HEK293T (cell line): ENCODE measurements around the gene LPCAT4.
"Not testable (repeated sequence)": the region's sequence is repeated elsewhere in the genome, so short reads cannot be mapped to it uniquely, and the experiment has no call there.

ENCODE experiments used
- CTCF ChIA-PET: fragments of 350-600 bp; formaldehyde crosslinking; extraction: SDS; loops from one replicate; lab custom pipeline; 2021; ENCODE audit warnings: antibody characterized with exemption, inconsistent platforms; lab: Yijun Ruan, JAX
- POLR2A ChIA-PET: fragments of 350-600 bp; formaldehyde crosslinking; extraction: SDS; loops from one replicate; lab custom pipeline; 2020; ENCODE audit warnings: antibody characterized with exemption, inconsistent platforms; lab: Yijun Ruan, JAX
- DNase-seq: peaks from one replicate; pipeline ENCODE4 v3.0.0; 2012; ENCODE audit warnings: mixed read lengths; ENCODE audit errors: extremely low spot score
- FOXA1 ChIP-seq: fragments of 450-650 bp; IDR thresholded peaks from 2 replicates; pipeline ENCODE4 v1.6.1; 2016; ENCODE audit warnings: mild to moderate bottlenecking
- FOXM1 ChIP-seq: fragments of 450-650 bp; IDR thresholded peaks from 2 replicates; pipeline ENCODE4 v1.6.1; 2017; ENCODE audit warnings: mild to moderate bottlenecking, borderline replicate concordance
- L3MBTL2 ChIP-seq: fragments of 450-650 bp; conservative IDR thresholded peaks from 2 replicates; pipeline ENCODE4 v1.6.1; 2016; ENCODE audit warnings: mild to moderate bottlenecking
- NFRKB ChIP-seq: fragments of 450-650 bp; IDR thresholded peaks from 2 replicates; pipeline ENCODE4 v1.6.1; 2016; ENCODE audit warnings: mild to moderate bottlenecking, moderate library complexity
- SP1 ChIP-seq: fragments of 450-650 bp; IDR thresholded peaks from 2 replicates; pipeline ENCODE4 v1.6.1; 2017
- TARDBP ChIP-seq: fragments of 450-650 bp; IDR thresholded peaks from 2 replicates; pipeline ENCODE4 v1.6.1; 2016
- TF ChIP-seq, protein P1 (sequence below): fragments of 450-650 bp; IDR thresholded peaks from 2 replicates; pipeline ENCODE4 v1.6.1; 2016

Gene LPCAT4, protein sequence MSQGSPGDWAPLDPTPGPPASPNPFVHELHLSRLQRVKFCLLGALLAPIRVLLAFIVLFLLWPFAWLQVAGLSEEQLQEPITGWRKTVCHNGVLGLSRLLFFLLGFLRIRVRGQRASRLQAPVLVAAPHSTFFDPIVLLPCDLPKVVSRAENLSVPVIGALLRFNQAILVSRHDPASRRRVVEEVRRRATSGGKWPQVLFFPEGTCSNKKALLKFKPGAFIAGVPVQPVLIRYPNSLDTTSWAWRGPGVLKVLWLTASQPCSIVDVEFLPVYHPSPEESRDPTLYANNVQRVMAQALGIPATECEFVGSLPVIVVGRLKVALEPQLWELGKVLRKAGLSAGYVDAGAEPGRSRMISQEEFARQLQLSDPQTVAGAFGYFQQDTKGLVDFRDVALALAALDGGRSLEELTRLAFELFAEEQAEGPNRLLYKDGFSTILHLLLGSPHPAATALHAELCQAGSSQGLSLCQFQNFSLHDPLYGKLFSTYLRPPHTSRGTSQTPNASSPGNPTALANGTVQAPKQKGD

DNA sequence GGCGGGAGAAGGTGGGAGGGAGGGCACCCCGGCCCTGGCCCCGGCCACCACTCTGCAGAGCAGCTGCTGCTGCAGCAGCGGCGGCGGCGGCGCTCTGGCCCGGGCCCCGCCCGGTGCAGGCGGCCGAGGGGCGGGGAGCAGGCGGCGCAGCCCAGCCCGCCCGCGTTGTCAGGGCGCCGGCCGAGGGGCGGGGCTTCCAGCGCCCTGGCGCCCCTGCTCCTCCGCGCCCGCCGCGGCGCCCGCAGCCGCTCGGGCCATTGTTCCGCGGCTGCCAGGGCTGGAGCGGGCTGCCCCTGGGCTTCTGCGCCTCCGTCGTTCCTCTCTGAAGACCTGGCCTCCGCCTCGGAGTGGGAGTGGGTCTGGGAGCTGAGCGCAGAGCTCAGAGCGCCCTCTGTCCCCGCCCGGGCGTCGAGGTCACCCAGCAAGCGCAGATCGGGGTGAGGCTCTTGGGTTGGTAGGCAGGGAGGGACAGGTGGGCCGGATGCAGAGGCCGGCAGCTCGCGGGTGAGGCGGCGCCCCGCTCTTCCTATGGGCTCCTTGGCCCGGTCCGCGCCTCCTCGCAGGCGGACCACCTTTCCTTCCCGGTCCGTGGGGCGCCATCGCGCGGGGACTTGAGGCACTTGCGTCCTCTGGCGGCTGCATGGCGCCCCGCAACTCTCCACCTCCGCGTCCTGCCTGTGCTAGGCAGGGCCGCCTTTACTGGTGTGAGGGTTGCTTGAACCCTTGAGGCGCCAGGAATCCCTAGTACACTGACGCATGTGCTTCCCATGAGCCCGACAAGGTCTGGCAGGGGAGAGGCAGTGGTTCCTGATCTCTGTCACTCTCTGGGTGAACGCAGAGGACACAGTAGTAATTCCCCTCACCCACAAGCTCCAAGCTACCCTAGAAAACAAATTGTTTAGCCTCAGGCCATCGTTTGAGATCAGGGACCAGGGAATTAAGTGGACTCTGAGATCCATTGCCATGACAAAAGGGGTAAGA is at the start of gene LPCAT4:
LPCAT4 (minus strand) TSS at position 96 of the 981 bp plus-strand sequence. CDS start 96 bp downstream, outside the sequence.
- POLR2A ChIA-PET: interaction anchor here (0.7 to 2.9 kb wide), 12 partner anchors 10 to 636 kb away, joined by 3 to 17 read pairs (median 4); partner anchors contain the start of genes NOP10, NUTM1 and SLC12A6
- CTCF ChIA-PET: interaction anchor here (0.6 to 1.7 kb wide), 5 partner anchors 13 to 306 kb away, joined by 3 to 6 read pairs (median 3); no protein-coding TSS in a partner anchor
- TF ChIP-seq, protein P1, sequence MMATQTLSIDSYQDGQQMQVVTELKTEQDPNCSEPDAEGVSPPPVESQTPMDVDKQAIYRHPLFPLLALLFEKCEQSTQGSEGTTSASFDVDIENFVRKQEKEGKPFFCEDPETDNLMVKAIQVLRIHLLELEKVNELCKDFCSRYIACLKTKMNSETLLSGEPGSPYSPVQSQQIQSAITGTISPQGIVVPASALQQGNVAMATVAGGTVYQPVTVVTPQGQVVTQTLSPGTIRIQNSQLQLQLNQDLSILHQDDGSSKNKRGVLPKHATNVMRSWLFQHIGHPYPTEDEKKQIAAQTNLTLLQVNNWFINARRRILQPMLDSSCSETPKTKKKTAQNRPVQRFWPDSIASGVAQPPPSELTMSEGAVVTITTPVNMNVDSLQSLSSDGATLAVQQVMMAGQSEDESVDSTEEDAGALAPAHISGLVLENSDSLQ: no peak
- TF ChIP-seq L3MBTL2 (peak; percentile 51), FOXM1 (no peak), SP1 (no peak), FOXA1 (no peak), NFRKB (no peak), TARDBP (no peak)
- DNase-seq: peak; percentile 87

DNA sequence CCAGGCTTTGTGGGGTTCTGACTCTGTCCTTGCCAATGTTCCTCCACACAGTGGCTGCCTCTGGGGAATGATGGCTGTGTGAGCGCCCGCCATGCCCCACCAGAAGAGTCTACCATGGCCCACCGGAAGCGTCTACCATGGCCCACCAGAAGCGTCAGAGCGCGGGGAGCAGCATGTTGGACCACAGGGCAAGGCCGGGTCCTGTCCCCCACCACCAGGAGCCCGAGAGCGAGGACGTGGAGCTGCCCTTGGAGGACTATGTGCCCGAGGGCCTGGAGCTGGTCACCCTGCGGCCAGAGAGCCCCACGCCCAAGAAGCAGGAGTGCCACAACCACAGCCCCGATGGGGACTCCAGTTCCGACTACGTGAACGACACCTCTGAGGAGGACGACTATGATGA is 42.5 kb upstream of the LPCAT4 start:
- DNase-seq, POLR2A ChIA-PET, CTCF ChIA-PET: not testable (repeated sequence)

DNA sequence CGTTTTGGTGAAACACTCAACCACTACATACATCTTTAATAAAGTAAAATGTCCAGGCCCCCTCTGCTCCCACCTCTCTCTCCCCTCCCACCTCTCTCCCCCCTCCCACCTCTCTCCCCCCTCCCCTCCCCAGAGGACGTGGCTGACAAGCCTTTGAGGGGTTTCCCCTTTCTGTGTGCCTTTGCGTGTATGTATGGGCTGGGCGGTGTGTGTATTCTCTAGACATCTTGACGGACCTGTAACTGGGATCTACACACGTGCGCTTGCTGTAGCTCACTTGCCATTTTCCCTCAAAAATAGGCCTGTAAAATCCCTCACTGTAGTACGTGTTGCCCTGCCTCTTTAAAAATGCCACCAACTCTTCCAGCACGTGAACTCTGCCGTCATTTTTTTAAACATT is 42.0 kb upstream of the LPCAT4 start:
- POLR2A ChIA-PET, CTCF ChIA-PET, DNase-seq: not testable (repeated sequence)

DNA sequence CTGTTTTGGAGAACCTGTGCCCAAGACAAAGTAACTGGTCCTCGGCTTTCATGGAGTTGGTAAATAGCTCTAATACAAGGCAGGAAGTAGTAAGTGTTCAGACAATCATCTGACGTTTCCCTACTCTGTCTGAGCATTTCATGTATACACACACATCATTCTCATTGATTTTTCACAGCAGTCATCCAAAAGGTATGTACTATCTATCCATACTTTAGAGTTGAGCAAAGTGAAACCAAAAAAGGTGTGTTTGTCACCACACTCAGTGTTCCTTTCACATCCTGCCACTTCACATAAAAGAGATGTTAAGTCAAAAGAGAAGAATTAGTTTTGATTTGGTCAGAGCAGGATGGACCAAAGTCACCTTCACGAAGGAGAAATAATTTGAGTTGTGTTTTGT is 36.9 kb upstream of the LPCAT4 start:
- POLR2A ChIA-PET, DNase-seq, CTCF ChIA-PET: not testable (repeated sequence)

DNA sequence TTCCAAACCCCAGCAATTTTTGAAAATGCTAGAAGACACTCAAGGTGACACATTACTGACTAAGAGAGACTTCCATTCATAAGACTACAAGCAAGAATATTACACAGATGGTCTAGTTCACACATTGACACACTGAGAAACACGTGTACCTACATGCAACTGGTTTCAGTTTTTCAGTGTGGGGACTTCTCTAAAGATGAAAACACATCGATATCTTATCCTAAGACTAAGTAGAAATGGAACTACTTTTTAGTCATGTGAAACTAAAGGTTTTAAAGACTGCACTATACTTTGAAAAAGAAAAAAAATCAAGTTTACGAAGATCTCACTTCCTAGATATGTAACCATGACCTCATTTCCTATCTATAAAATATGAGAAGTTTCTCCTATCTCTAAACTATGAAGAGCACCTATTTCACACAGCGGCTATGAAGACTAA is 36.2 kb upstream of the LPCAT4 start:
- DNase-seq, POLR2A ChIA-PET, CTCF ChIA-PET: not testable (repeated sequence)

DNA sequence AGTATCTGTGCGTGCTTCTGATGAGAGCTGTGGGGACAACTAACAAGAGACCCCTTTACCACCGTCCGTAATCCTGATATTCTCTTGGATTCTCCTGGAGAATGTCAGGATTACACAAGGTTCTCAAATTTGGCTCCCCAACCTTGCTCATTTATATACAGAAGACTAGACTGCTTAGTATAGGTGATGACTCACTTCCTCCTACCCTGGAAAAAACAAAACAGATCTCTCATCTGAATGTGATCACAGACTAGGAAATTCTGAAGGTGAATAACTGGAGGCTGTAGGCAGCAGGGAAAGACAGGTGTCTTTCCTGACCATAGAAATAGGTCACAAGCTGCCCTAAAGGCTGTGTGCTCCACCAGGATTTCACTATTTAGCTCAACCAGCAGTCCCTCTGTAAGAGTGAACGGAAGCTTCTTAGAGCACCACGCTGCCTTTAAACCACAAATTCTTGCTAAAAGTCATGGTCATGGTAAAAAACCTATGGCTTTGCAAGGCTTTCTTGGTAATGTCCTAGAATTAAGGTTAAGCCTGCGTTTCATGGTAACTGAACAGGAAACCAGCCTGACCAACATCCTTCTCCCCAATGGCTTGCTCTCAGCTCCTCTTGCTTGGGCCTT is 30.8 kb upstream of the LPCAT4 start:
- CTCF ChIA-PET, POLR2A ChIA-PET, DNase-seq: not testable (repeated sequence)

DNA sequence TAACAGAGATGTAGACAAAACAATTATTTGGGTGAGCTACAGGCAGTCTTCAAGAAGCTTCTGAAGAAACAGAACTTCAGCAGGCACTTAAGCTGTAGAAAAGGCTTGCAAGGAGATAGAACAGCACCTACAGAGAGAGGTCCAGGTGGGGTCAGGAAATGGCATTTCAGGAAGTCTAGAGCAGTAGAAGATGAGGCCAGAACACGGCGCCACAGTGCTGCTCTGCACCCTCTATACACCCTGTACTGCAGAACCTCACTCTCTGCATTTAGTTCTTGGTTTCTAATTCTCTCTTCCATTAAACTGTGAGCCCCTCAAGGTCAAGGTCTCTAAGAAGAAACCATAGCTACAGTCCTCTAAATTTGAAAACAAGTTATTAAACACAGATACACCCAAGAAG is 26.0 kb upstream of the LPCAT4 start:
- DNase-seq, CTCF ChIA-PET, POLR2A ChIA-PET: not testable (repeated sequence)

DNA sequence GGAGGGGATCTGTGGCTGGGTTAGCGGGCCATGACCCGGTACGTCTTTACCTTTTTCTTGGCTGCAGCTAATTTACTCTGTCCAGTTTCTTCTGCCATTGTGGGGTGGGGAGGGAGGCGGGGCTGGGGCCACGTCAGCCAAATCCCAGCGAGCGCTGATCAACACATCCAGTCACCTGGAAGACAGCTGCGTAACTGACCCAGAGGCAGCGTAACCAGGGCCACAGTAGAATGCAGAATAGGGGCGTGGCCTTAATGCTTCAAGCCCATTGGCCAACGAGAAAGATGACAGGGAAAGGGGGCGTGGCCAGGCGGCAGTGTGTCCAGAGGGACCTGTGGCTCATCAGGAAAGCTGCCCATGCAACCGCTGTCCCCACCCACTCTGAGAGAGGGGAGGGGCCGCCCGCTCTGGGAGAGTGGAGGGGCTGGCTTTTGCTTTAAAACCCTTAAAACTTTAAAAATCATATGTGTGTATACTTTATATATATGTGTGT is 22.6 kb upstream of the LPCAT4 start:
- CTCF ChIA-PET, DNase-seq, POLR2A ChIA-PET: not testable (repeated sequence)

DNA sequence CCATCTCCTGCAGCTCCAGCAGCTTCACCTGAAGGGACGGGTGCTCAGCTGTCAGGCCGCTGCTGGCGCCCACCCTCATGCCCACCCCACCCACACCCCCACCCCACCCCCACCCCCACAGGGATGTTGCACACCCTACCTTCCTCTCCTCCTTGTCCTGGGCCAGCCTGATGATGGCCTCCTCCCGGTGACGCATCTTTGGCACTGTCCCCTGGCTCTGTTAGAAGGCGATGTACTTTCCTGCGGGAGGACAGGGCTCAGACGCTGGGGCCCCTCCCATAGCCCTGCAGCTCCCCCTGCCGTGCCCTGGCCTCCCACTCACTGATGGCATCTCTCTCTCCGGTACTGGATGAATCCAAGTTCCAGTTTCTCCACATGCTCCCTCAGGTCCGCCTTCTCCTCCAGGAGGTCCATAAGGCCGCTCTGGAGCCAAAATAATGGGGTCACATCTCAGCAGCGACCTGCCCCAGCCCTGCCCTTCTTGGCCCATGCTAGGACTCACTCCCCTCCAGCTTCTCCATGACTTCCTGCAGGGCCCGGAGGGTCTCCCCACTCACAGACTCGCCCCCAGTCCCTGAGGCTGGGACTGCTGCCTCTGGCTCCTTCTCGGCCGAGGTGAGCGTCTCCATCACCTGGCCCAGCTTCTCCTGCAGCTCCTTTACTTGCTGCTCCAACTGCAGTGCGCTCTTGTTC is 15.0 kb upstream of the LPCAT4 start:
- POLR2A ChIA-PET, DNase-seq, CTCF ChIA-PET: not testable (repeated sequence)

DNA sequence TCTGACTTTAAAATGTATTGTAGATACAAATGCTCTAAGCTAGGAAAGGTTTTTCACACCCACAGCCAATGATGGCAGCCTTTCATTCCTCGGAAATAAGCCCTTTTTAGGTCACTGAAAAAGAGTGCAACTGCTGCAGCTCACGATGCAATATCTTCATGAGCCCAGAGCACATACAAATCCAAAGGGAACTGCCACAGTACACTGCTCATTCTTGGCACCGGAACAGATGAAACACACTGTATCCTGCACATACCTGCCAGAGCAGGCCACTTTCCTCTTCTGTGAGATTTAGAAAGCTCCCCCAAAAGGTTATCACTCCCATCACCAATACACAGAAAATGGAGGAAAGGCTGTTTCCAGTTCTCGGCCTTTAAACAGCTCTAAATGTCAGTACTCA is 13.5 kb upstream of the LPCAT4 start:
- POLR2A ChIA-PET, DNase-seq, CTCF ChIA-PET: not testable (repeated sequence)
